Esophagus (tissue), 2 donors: ENCODE results near the gene CD36. TPM values are rescaled to one million over a fixed set of nuclear protein-coding genes. Genes with fewer than 3 reads are reported as not detected.

Experiments
- H3K27ac ChIP-seq, 2 donors: one replicate each; pipeline ENCODE4 v1.5.1; 2013; ENCODE audit warnings: low read depth in 2 of 2, mild to moderate bottlenecking in 2 of 2, inconsistent platforms in 1 of 2, low read length in 1 of 2, moderate library complexity in 1 of 2
- H3K27me3 ChIP-seq, 2 donors: one replicate each; pipeline ENCODE4 v1.6.1; 2013; ENCODE audit warnings: low read length in 2 of 2, control low read depth in 1 of 2, mild to moderate bottlenecking in 1 of 2; ENCODE audit not compliant: insufficient read depth in 2 of 2, control insufficient read depth in 1 of 2
- H3K36me3 ChIP-seq, 2 donors: one replicate each; pipeline ENCODE4 v1.6.1; 2013; ENCODE audit warnings: low read length in 1 of 2; ENCODE audit not compliant: control insufficient read depth in 2 of 2, insufficient read depth in 2 of 2
- H3K4me1 ChIP-seq, 2 donors: one replicate each; pipeline ENCODE4 v1.6.1; 2013; ENCODE audit warnings: low read length in 1 of 2; ENCODE audit not compliant: control insufficient read depth in 2 of 2, insufficient read depth in 2 of 2
- H3K4me3 ChIP-seq, 2 donors: one replicate each; pipeline ENCODE4 v1.5.1; 2013; ENCODE audit warnings: low read length in 2 of 2, mild to moderate bottlenecking in 2 of 2, low read depth in 1 of 2, moderate library complexity in 1 of 2
- H3K9me3 ChIP-seq, 2 donors: one replicate each; pipeline ENCODE4 v1.6.1; 2013; ENCODE audit warnings: mild to moderate bottlenecking in 2 of 2, low read depth in 1 of 2, low read length in 1 of 2, moderate library complexity in 1 of 2; ENCODE audit not compliant: control insufficient read depth in 2 of 2, insufficient read depth in 1 of 2
- WGBS, 2 donors: extraction: QIAGEN DNeasy Blood & Tissue Kit; methylation state at CpG; one replicate each; pipeline ENCODE4 v1.1.7; 2013; 5-methylcytosine and 5-hydroxymethylcytosine counted together
- polyA plus RNA-seq, 2 donors: library from polyadenylated mRNA; stranded (reverse); fragments of 200-250 nt; gene quantifications; one replicate each; pipeline ENCODE4 v1.2.3, GENCODE V29; 2013
- donor health status: healthy with polysubstance abuse.
- donor health status: Bipolar disorder and iron deficiency.

Gene CD36
- 1 to 10 TPM; 2.6 to 3.6 TPM for polyA plus RNA-seq

- no peak within 1 kb of the TSS for H3K27ac ChIP-seq
- no peaks in the 10 kb centered on the region for H3K27me3 ChIP-seq
- H3K4me3 ChIP-seq: no peak within 1 kb of the TSS
- WGBS, 2 donors: 82 to 85% methylated on average over 4 of the region's 4 CpGs
- H3K36me3 ChIP-seq: no peaks in the 10 kb centered on the region
- no peaks in the 10 kb centered on the region for H3K9me3 ChIP-seq
- H3K4me1 ChIP-seq: no peaks in the 10 kb centered on the region
These were observed at the start of gene CD36 for GRCh38 chr7:80637911-80638765. Gene CD36 (plus strand): TSS chr7:80638642. CDS start chr7:80646741, 8,099 bp downstream.

GRCh38 chr7:80589631-80590030 is 48.8 kb upstream of the CD36 start:
- no peak overlapping the region for H3K4me3 ChIP-seq
- WGBS, 2 donors: 53 to 73% methylated on average over 1 of the region's 1 CpG
- no peaks in the 10 kb centered on the region for H3K4me1 ChIP-seq
- no peaks in the 10 kb centered on the region for H3K9me3 ChIP-seq
- H3K27me3 ChIP-seq: no peaks in the 10 kb centered on the region
- no peak overlapping the region for H3K27ac ChIP-seq
- no peaks in the 10 kb centered on the region for H3K36me3 ChIP-seq

GRCh38 chr7:80591654-80592053 is 46.8 kb upstream of the CD36 start:
- no peaks in the 10 kb centered on the region for H3K36me3 ChIP-seq
- H3K27ac ChIP-seq: no peak overlapping the region
- H3K9me3 ChIP-seq: no peaks in the 10 kb centered on the region
- WGBS, 2 donors: 55 to 72% methylated on average over 1 of the region's 1 CpG
- no peaks in the 10 kb centered on the region for H3K27me3 ChIP-seq
- H3K4me3 ChIP-seq: no peak overlapping the region
- H3K4me1 ChIP-seq: no peaks in the 10 kb centered on the region

- Histone ChIP-seq H3K27me3 (no peaks in the 10 kb centered on the region), H3K9me3 (no peaks in the 10 kb centered on the region), H3K4me3 (no peak overlapping the region), H3K36me3 (no peaks in the 10 kb centered on the region), H3K27ac (no peak overlapping the region), H3K4me1 (no peaks in the 10 kb centered on the region)
- 71 to 76% methylated on average over 7 of the region's 7 CpGs for WGBS, 2 donors
These were observed 44.4 kb upstream of the CD36 start for GRCh38 chr7:80593869-80594586.

GRCh38 chr7:80596933-80597517 is 41.4 kb upstream of the CD36 start:
- no peaks in the 10 kb centered on the region for H3K9me3 ChIP-seq
- H3K4me3 ChIP-seq: no peak overlapping the region
- H3K4me1 ChIP-seq: no peaks in the 10 kb centered on the region
- WGBS, 2 donors: 80 to 84% methylated on average over 4 of the region's 4 CpGs
- H3K27me3 ChIP-seq: no peaks in the 10 kb centered on the region
- no peak overlapping the region for H3K27ac ChIP-seq
- no peaks in the 10 kb centered on the region for H3K36me3 ChIP-seq

- no peaks in the 10 kb centered on the region for H3K27me3 ChIP-seq
- H3K36me3 ChIP-seq: no peaks in the 10 kb centered on the region
- H3K9me3 ChIP-seq: no peaks in the 10 kb centered on the region
- H3K27ac ChIP-seq: no peak overlapping the region
- H3K4me1 ChIP-seq: no peaks in the 10 kb centered on the region
- no peak overlapping the region for H3K4me3 ChIP-seq
These were observed 40.6 kb upstream of the CD36 start for GRCh38 chr7:80597875-80598274.

GRCh38 chr7:80600046-80600445 is 38.4 kb upstream of the CD36 start:
- Histone ChIP-seq H3K4me3 (no peak overlapping the region), H3K4me1 (no peaks in the 10 kb centered on the region), H3K27me3 (no peaks in the 10 kb centered on the region), H3K9me3 (no peaks in the 10 kb centered on the region), H3K27ac (no peak overlapping the region), H3K36me3 (no peaks in the 10 kb centered on the region)
- WGBS, 2 donors: 44 to 64% methylated on average over 2 of the region's 2 CpGs

- H3K27me3 ChIP-seq: no peaks in the 10 kb centered on the region
- H3K4me3 ChIP-seq: no peak overlapping the region
- H3K4me1 ChIP-seq: no peaks in the 10 kb centered on the region
- H3K36me3 ChIP-seq: no peaks in the 10 kb centered on the region
- H3K27ac ChIP-seq: no peak overlapping the region
- 52 to 57% methylated on average over 4 of the region's 4 CpGs for WGBS, 2 donors
- H3K9me3 ChIP-seq: no peaks in the 10 kb centered on the region
These were observed 36.4 kb upstream of the CD36 start for GRCh38 chr7:80601999-80602398.

GRCh38 chr7:80603940-80604339 is 34.5 kb upstream of the CD36 start:
- H3K4me1 ChIP-seq: no peaks in the 10 kb centered on the region
- no peaks in the 10 kb centered on the region for H3K27me3 ChIP-seq
- H3K27ac ChIP-seq: no peak overlapping the region
- no peak overlapping the region for H3K4me3 ChIP-seq
- H3K36me3 ChIP-seq: no peaks in the 10 kb centered on the region
- no peaks in the 10 kb centered on the region for H3K9me3 ChIP-seq
- 95 to 96% methylated on average over 2 of the region's 2 CpGs for WGBS, 2 donors
